ENCODE measurements around the gene PTMS.
A peak's percentile ranks its signal among the peaks of the same experiment; 100 is the strongest.

Gene PTMS

GRCh38 chr12:6752921-6753771 lies 13.0 kb upstream of the PTMS start, which contains the start of gene MLF2:
MLF2 (minus strand) TSS chr12:6753141; CDS start chr12:6752334, 807 bp downstream.
- peak; percentile 99 for DNase-seq

GRCh38 chr12:6753772-6754356 lies 12.3 kb upstream of the PTMS start:
- no peak for DNase-seq

GRCh38 chr12:6754411-6754810 lies 11.8 kb upstream of the PTMS start:
- DNase-seq, result no peak

GRCh38 chr12:6757028-6757690 lies 9.0 kb upstream of the PTMS start:
- no peak for DNase-seq

GRCh38 chr12:6758506-6759095 lies 7.6 kb upstream of the PTMS start:
- DNase-seq, result no peak

- DNase-seq, result no peak
These were observed 6.4 kb upstream of the PTMS start for GRCh38 chr12:6759741-6760140.

- DNase-seq, result no peak
These were observed 2.8 kb upstream of the PTMS start for GRCh38 chr12:6763380-6763779.

- peak; percentile 85 for DNase-seq
These were observed 1.9 kb upstream of the PTMS start for GRCh38 chr12:6764011-6764828.

GRCh38 chr12:6765048-6765633 lies 1.0 kb upstream of the PTMS start:
- DNase-seq, result no peak

GRCh38 chr12:6766651-6767349 lies 637 bp downstream of the PTMS start:
- DNase-seq, result peak; percentile 52

GRCh38 chr12:6767353-6768319 lies 1.5 kb downstream of the PTMS start:
- DNase-seq, result no peak

GRCh38 chr12:6768437-6768914 lies 2.3 kb downstream of the PTMS start:
- DNase-seq, result no peak

- DNase-seq, result no peak
These were observed 2.8 kb downstream of the PTMS start for GRCh38 chr12:6768990-6769389.

- no peak for DNase-seq
These were observed 3.5 kb downstream of the PTMS start for GRCh38 chr12:6769666-6770065.

- DNase-seq, result no peak
These were observed 3.9 kb downstream of the PTMS start for GRCh38 chr12:6770094-6770493.

GRCh38 chr12:6770600-6770999 lies 4.4 kb downstream of the PTMS start:
- no peak for DNase-seq

- DNase-seq, result no peak
These were observed 4.9 kb downstream of the PTMS start for GRCh38 chr12:6771091-6771495.

- no peak for DNase-seq
These were observed 5.6 kb downstream of the PTMS start for GRCh38 chr12:6771509-6772330.

GRCh38 chr12:6772331-6772695 lies 6.2 kb downstream of the PTMS start, which contains the start of gene LAG3:
LAG3 (plus strand) TSS chr12:6772520; CDS start chr12:6772853, 333 bp downstream.
- peak; percentile 49 for DNase-seq
